ENCODE measurements around the gene PIEZO2. TPM values are rescaled to one million over a fixed set of nuclear protein-coding genes. Genes with fewer than 3 reads are reported as not detected.
"Not testable (repeated sequence)": the region's sequence is repeated elsewhere in the genome, so short reads cannot be mapped to it uniquely, and the experiment has no call there.

The PIEZO2 gene
- total and polyA plus RNA-seq, 8 donors: 0.38 to 11.1 (median 3.0) TPM

DNA sequence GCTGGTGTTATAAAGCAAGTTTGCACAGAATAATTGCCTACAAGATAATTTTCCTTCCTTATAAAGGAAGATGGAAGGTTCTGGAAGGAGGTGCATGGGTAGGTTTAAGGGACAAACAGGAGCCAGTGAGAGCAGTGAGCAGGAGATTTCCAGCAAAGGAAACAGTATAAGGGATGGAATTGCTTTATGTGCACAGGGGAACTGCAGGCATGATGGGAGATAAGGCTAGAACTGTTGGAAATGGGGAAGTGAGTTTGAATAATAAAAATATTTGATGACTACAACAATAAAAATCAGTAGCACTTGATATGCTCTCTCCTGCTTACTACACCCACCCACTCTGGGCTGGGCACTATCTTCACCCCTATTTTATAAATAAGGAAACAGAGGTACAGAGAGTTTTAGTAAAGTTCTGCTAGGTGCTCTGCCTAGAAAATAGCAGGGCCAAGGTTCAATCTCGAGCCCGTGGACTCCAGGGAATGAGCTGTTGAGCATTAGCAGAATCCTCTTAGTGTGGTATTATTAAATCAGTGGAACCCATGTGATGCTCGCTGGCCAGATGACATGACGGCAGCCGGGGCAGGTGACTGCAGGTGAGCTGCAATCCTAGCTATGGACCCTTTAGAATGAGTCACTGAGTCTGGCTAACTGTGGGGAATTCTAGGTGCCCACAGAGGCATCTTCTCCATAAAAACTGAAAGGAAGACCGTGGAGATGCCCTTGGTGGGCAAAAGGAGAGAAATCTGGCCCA lies 302.5 kb downstream of the PIEZO2 start:
- no peaks in the 10 kb centered on the region for H3K9me3 ChIP-seq
- H3K36me3 ChIP-seq: no peaks in the 10 kb centered on the region
- WGBS, 2 donors: 66 to 72% methylated on average over 6 of the region's 6 CpGs
- DNase-seq (no peak), FAIRE-seq (no peak), ATAC-seq (no peak)
- TF ChIP-seq, protein P1, sequence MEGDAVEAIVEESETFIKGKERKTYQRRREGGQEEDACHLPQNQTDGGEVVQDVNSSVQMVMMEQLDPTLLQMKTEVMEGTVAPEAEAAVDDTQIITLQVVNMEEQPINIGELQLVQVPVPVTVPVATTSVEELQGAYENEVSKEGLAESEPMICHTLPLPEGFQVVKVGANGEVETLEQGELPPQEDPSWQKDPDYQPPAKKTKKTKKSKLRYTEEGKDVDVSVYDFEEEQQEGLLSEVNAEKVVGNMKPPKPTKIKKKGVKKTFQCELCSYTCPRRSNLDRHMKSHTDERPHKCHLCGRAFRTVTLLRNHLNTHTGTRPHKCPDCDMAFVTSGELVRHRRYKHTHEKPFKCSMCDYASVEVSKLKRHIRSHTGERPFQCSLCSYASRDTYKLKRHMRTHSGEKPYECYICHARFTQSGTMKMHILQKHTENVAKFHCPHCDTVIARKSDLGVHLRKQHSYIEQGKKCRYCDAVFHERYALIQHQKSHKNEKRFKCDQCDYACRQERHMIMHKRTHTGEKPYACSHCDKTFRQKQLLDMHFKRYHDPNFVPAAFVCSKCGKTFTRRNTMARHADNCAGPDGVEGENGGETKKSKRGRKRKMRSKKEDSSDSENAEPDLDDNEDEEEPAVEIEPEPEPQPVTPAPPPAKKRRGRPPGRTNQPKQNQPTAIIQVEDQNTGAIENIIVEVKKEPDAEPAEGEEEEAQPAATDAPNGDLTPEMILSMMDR (IDR thresholded peaks at IDR 0.05): no peak
- H3K4me1 ChIP-seq: no peaks in the 10 kb centered on the region
- H3K27ac ChIP-seq: no peak overlapping the region
- intact Hi-C loops (cut with DNase I): loop anchor here in 1 of 3 donors (5.0 kb wide), 1 partner anchor 200 kb away; no protein-coding TSS in a partner anchor
- no peak overlapping the region for H3K4me3 ChIP-seq
- no peaks in the 10 kb centered on the region for H3K27me3 ChIP-seq

DNA sequence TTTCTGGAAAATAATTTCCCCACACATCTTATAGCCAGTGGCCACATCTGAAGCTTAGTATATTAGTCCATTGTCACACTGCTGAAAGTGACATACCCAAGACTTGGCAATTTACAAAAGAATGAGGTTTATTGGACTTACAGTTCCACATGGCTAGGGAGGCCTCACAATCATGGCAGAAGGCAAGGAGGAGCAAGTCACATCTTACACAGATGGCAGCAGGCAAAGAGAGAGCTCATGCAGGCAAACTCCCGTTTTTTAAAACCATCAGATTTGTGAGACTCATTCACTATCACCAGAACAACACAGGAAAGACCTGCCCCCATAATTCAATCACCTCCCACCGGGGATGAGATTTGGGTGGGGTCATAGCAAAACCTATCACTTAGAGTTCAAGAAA lies 303.3 kb downstream of the PIEZO2 start:
- not testable (repeated sequence) for H3K36me3 ChIP-seq, H3K4me1 ChIP-seq, H3K27ac ChIP-seq, DNase-seq, H3K27me3 ChIP-seq, H3K9me3 ChIP-seq, ATAC-seq, H3K4me3 ChIP-seq, FAIRE-seq
- intact Hi-C loops (cut with DNase I): loop anchor here in 1 of 3 donors (5.0 kb wide), 1 partner anchor 201 kb away; no protein-coding TSS in a partner anchor
- WGBS, 2 donors: 44 to 62% methylated on average over 2 of the region's 2 CpGs

DNA sequence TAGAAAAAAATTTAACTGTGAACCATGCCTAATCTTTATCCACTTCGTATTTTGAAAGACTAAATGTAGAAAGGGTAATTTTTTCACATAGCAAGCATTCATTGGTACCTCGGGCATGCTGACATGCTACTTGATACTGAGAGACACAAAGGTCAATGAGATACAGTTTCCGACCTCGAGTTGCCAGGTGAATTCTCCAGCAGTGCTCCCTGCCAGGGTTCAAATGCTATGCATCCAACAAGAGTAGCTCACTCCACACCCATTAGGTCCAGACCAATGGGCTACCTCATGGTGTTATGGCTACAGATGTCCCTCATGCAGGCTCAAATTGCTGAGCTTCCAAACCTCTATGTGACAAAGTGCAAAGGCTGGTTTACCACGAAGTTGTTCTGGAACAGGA lies 305.8 kb downstream of the PIEZO2 start:
- intact Hi-C loops (cut with DNase I): no loop called here
- Histone ChIP-seq H3K36me3 (no peaks in the 10 kb centered on the region), H3K9me3 (no peaks in the 10 kb centered on the region), H3K4me1 (no peaks in the 10 kb centered on the region), H3K4me3 (no peak overlapping the region), H3K27me3 (no peaks in the 10 kb centered on the region), H3K27ac (no peak overlapping the region)
- 36 to 48% methylated on average over 5 of the region's 5 CpGs for WGBS, 2 donors
- DNase-seq: no peak
- no peak for FAIRE-seq
- no peak for ATAC-seq
- TF ChIP-seq, protein P1 (IDR thresholded peaks at IDR 0.05): no peak

DNA sequence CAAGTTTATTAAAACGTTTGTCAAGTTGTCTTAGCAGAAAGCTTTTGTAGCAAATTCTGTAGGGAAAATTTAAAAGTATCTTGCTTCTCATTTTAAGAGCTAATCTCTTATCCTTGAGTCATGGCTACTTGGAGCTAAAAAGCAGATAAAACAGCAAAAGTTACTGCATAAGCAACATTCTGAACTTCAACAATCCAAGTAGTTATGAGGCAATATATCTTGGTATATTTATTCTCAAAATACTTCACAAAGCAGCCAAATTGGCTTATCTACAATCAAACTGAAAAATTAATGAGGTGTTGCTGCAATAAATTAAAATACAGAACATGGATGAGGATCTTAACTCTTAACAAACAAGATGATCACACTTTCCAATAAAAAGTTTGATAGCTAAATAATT lies 306.5 kb downstream of the PIEZO2 start:
- ATAC-seq (no peak), FAIRE-seq (no peak)
- no peaks in the 10 kb centered on the region for H3K27me3 ChIP-seq

DNA sequence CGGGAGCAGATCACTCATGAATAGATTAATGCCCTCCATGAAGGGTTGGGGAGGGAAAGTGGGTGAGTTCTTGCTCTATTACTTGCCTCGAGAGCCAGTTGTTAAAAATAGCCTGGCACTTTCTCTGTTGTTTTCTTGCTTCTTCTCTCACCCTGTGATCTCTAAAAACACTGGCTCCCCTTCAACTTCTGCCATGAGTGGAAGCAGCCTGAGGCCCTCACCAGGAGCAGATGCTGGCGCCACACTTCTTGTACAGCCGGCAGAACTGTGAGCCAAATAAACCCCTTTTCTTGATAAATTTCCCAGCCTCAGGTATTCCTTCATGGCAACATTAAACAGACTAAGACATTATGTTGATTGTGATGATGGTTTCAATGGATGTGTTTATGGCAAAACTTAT lies 307.0 kb downstream of the PIEZO2 start:
- TF ChIP-seq, protein P1 (IDR thresholded peaks at IDR 0.05): no peak
- intact Hi-C loops (cut with DNase I): no loop called here

More for the DNA sequence above, 306.5 kb downstream of the PIEZO2 start:
- DNase-seq: no peak
- H3K9me3 ChIP-seq: no peaks in the 10 kb centered on the region
- WGBS, 2 donors: 11 to 16% methylated on average over 1 of the region's 1 CpG
- intact Hi-C loops (cut with DNase I): no loop called here
- no peaks in the 10 kb centered on the region for H3K36me3 ChIP-seq
- H3K27ac ChIP-seq: no peak overlapping the region
- TF ChIP-seq, protein P1 (IDR thresholded peaks at IDR 0.05): no peak
- no peak overlapping the region for H3K4me3 ChIP-seq
- no peaks in the 10 kb centered on the region for H3K4me1 ChIP-seq

More for the DNA sequence above, 307.0 kb downstream of the PIEZO2 start:
- Histone ChIP-seq H3K4me3 (no peak overlapping the region), H3K27ac (no peak overlapping the region), H3K9me3 (no peaks in the 10 kb centered on the region), H3K36me3 (no peaks in the 10 kb centered on the region), H3K27me3 (no peaks in the 10 kb centered on the region), H3K4me1 (no peaks in the 10 kb centered on the region)
- 52 to 62% methylated on average over 4 of the region's 4 CpGs for WGBS, 2 donors
- ATAC-seq (no peak), DNase-seq (no peak), FAIRE-seq (no peak)
